GM23338 (cell line): ENCODE results near the gene ADAM8. TPM values are rescaled to one million over a fixed set of nuclear protein-coding genes. Genes with fewer than 3 reads are reported as not detected.

Experiments used
- ATAC-seq: fragments of 200-7000 bp; cut with Tn5 transposase; 3 replicates; pipeline ENCODE4 v1.9.1; 2020
- DNase-seq: peaks from one replicate; pipeline ENCODE4 v3.0.0-alpha.2; 2015; ENCODE audit warnings: low spot score
- H2AFZ ChIP-seq: fragments of 200-600 bp; sonication (generic); 2 replicates; pipeline ENCODE4 v1.8.0; 2016; ENCODE audit warnings: antibody characterized with exemption, mild to moderate bottlenecking, moderate library complexity
- H3F3A ChIP-seq: fragments of 200-600 bp; sonication (generic); replicated peaks from 2 replicates; pipeline ENCODE4 v1.8.0; 2017; ENCODE audit warnings: antibody characterized with exemption, mixed run types, low read depth
- H3K27ac ChIP-seq: fragments of 200-600 bp; sonication (generic); 2 replicates; pipeline ENCODE4 v1.6.1; 2016; ENCODE audit warnings: low read depth
- H3K27me3 ChIP-seq: fragments of 200-600 bp; sonication (generic); 2 replicates; pipeline ENCODE4 v1.8.0; 2016; ENCODE audit warnings: mild to moderate bottlenecking, mixed run types, moderate library complexity; ENCODE audit not compliant: insufficient read depth
- H3K36me3 ChIP-seq: fragments of 200-600 bp; sonication (generic); 2 replicates; pipeline ENCODE4 v1.8.0; 2016; ENCODE audit warnings: mild to moderate bottlenecking; ENCODE audit not compliant: insufficient read depth
- H3K4me1 ChIP-seq: fragments of 200-600 bp; sonication (generic); 2 replicates; pipeline ENCODE4 v1.8.0; 2016; ENCODE audit warnings: mild to moderate bottlenecking, moderate library complexity; ENCODE audit not compliant: insufficient read depth
- H3K4me2 ChIP-seq: fragments of 200-600 bp; sonication (generic); 2 replicates; pipeline ENCODE4 v1.7.1; 2017; ENCODE audit warnings: mixed run types
- H3K4me3 ChIP-seq: fragments of 200-600 bp; sonication (generic); 2 replicates; pipeline ENCODE4 v1.6.1; 2016; ENCODE audit warnings: mixed run types
- H3K79me2 ChIP-seq: fragments of 200-600 bp; sonication (generic); replicated peaks from 2 replicates; pipeline ENCODE4 v1.8.0; 2017; ENCODE audit warnings: mild to moderate bottlenecking; ENCODE audit not compliant: insufficient read depth
- H3K9me2 ChIP-seq: fragments of 200-600 bp; sonication (generic); 2 replicates; pipeline ENCODE4 v1.8.0; 2017; ENCODE audit not compliant: insufficient read depth
- H4K20me1 ChIP-seq: fragments of 200-600 bp; sonication (generic); replicated peaks from 2 replicates; pipeline ENCODE4 v1.8.0; 2017; ENCODE audit warnings: mild to moderate bottlenecking; ENCODE audit not compliant: insufficient read depth
- H3K27ac Mint-ChIP-seq: 2 replicates; pipeline ENCODE4 v1.8.0; 2020; ENCODE audit warnings: inconsistent platforms, mild to moderate bottlenecking, moderate library complexity, mixed read lengths
- H3K27me3 Mint-ChIP-seq: 3 replicates; pipeline ENCODE4 v1.8.0; 2022; ENCODE audit warnings: low read depth, mild to moderate bottlenecking, moderate library complexity, mixed read lengths, inconsistent platforms; ENCODE audit not compliant: insufficient read depth, poor library complexity
- H3K36me3 Mint-ChIP-seq: 3 replicates; pipeline ENCODE4 v1.8.0; 2021; ENCODE audit warnings: low read depth, mild to moderate bottlenecking, inconsistent platforms, moderate library complexity, mixed read lengths
- H3K4me1 Mint-ChIP-seq: 3 replicates; pipeline ENCODE4 v1.8.0; 2020; ENCODE audit warnings: mild to moderate bottlenecking, inconsistent platforms, mixed read lengths
- H3K4me3 Mint-ChIP-seq: 3 replicates; pipeline ENCODE4 v1.8.0; 2021; ENCODE audit warnings: moderate library complexity, mild to moderate bottlenecking, inconsistent platforms, mixed read lengths
- H3K9me3 Mint-ChIP-seq: 3 replicates; pipeline ENCODE4 v1.8.0; 2020; ENCODE audit warnings: moderate library complexity, mild to moderate bottlenecking, inconsistent platforms, mixed read lengths
- CREB1 ChIP-seq: fragments of 250-450 bp; sonication (Bioruptor Pico); IDR thresholded peaks from 2 replicates; pipeline ENCODE4 v1.5.0; 2020; ENCODE audit warnings: low read depth, mild to moderate bottlenecking, moderate library complexity
- EZH2 ChIP-seq: fragments of 200-600 bp; sonication (generic); IDR thresholded peaks from one replicate; pipeline ENCODE4 v1.8.0; 2017; ENCODE audit warnings: antibody characterized with exemption, mild to moderate bottlenecking, low read depth; ENCODE audit not compliant: unreplicated experiment
- JUNB ChIP-seq: IDR thresholded peaks from one replicate; pipeline ENCODE4 v1.6.1; 2016; ENCODE audit warnings: antibody characterized with exemption; ENCODE audit not compliant: unreplicated experiment
- NANOG ChIP-seq: IDR thresholded peaks from 2 replicates; pipeline ENCODE4 v1.6.1; 2016; ENCODE audit warnings: antibody characterized with exemption, borderline replicate concordance
- POLR2AphosphoS5 ChIP-seq: IDR thresholded peaks from 2 replicates; pipeline ENCODE4 v1.6.1; 2016; ENCODE audit warnings: antibody characterized with exemption, low read depth
- STAT1 ChIP-seq: IDR thresholded peaks from one replicate; pipeline ENCODE4 v1.6.1; 2016; ENCODE audit warnings: antibody characterized with exemption; ENCODE audit not compliant: unreplicated experiment
- ZNF114 ChIP-seq: fragments of 250-450 bp; sonication (Bioruptor Pico); IDR thresholded peaks from 2 replicates; pipeline ENCODE4 v1.5.0; 2020; ENCODE audit warnings: mild to moderate bottlenecking, moderate library complexity
- polyA plus RNA-seq: library from polyadenylated mRNA; unstranded; fragments of >200 nt; fragmentation: Nextera tagmentation; extraction: Ambion mirVana; gene quantifications from 2 replicates; pipeline ENCODE4 v1.2.1, GENCODE V29; 2016
- total RNA-seq: library from RNA; depleted of rRNA; stranded (reverse); fragments of >200 nt; shearing (Covaris generic); gene quantifications from 2 replicates; pipeline ENCODE4 v1.2.3, GENCODE V29; 2014
- TF ChIP-seq, protein P1 (sequence below), 2 experiments: fragments of 200-600 bp in 1 of 2; sonication (generic) in 1 of 2; conservative IDR thresholded peaks; 2 replicates each; pipeline versions ENCODE4 v1.5.1 to v1.6.1; 2016 to 2017; ENCODE audit warnings: antibody characterized with exemption in 2 of 2, low read depth in 2 of 2, mild to moderate bottlenecking in 2 of 2, moderate library complexity in 1 of 2
- TF ChIP-seq, protein P2 (sequence below): IDR thresholded peaks from 2 replicates; pipeline ENCODE4 v1.6.1; 2016; ENCODE audit warnings: antibody characterized with exemption
- TF ChIP-seq, protein P3 (sequence below): IDR thresholded peaks from one replicate; pipeline ENCODE4 v1.6.1; 2018; ENCODE audit warnings: antibody characterized with exemption; ENCODE audit not compliant: unreplicated experiment

The ADAM8 gene
- total and polyA plus RNA-seq, 2 experiments from 2014 or later: 1.9 to 5.5 TPM

DNA sequence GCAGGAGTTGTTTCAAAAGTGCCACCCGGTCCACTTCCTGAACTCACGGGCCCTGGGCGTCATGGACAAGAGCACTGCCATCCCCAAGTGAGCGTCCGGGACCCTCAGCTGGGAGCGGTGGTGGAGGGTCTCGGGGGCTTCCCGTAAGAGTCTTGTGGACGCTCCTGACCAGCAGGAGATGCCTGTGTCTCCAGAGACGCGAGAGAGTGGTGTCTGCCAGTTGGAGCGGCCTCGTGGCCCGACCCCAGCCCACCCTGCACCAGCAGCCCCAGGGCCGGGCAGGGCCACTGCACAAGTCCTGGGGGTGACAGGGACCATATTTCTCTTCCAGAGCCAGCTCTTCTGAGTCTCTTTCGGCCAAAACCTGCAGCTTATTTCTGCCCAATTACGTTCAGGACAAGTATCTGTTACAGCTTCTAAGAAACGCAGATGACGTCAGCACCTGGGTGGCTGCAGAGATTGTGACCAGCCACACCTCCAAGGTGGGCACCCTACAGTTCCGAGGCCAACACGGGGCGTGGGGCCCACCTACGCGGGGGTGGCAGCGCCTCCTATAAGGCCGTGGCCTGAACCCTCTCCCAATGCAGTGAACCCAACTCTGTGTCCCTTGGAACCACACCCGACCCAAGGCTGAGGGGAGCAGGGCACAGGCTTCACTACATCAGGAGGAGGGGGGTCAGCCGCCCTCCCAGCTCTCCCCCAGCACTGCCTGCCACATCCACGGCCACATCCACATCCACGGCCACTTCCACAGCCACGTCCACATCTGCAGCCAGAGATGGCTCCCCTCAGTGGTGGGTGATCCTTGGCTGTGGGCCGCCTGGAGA is 62.8 kb downstream of the ADAM8 start:
- H3K79me2 ChIP-seq: no peaks in the 10 kb centered on the region
- TF ChIP-seq, protein P1, sequence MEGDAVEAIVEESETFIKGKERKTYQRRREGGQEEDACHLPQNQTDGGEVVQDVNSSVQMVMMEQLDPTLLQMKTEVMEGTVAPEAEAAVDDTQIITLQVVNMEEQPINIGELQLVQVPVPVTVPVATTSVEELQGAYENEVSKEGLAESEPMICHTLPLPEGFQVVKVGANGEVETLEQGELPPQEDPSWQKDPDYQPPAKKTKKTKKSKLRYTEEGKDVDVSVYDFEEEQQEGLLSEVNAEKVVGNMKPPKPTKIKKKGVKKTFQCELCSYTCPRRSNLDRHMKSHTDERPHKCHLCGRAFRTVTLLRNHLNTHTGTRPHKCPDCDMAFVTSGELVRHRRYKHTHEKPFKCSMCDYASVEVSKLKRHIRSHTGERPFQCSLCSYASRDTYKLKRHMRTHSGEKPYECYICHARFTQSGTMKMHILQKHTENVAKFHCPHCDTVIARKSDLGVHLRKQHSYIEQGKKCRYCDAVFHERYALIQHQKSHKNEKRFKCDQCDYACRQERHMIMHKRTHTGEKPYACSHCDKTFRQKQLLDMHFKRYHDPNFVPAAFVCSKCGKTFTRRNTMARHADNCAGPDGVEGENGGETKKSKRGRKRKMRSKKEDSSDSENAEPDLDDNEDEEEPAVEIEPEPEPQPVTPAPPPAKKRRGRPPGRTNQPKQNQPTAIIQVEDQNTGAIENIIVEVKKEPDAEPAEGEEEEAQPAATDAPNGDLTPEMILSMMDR (conservative IDR thresholded peaks at IDR 0.05; ENCODE audit: low read depth in 2 of 2): no peak
- TF ChIP-seq POLR2AphosphoS5: no peak
- TF ChIP-seq JUNB: no peak
- no peak for TF ChIP-seq CREB1
- H3K36me3 Mint-ChIP-seq: peaks cover 3% of the 10 kb centered on the region; the same call in 1 of the 3 replicates

DNA sequence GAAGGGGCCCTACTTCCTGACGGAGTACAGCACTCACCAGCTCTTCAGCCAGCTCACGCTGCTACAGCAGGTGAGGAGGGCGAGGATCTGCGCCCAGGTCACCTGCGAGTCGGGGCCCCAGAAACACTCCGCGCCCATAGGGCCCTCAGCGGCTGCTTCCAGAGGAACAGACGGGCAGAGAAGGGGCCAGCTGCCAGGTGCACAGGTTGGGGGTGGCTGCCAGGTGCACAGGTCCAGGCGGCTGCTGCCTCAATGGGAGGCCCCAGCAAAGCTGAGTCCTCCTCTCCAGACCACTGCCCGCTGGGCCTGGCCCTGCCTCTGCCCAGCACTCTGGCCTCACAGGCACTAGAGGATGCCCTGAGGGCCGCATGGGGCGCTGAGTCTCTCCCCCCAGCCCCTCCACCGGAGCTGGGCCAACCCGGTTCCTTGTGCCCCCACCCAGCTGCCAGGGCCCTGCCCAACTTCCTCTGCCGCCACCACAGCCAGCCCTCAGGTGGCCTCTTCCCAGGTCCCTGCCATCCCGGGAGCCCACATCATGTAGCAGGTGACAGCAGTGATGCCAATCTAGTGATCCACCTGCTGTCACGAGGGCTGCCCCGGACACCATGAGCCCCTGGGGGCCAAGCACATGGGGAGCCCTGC is 63.7 kb downstream of the ADAM8 start:
- no peaks in the 10 kb centered on the region for H4K20me1 ChIP-seq
- Mint-ChIP-seq H3K27me3 (peaks cover 7% of the 10 kb centered on the region), H3K27ac (no peak overlapping the region), H3K36me3 (peaks cover 3% of the 10 kb centered on the region; the same call in 1 of the 3 replicates), H3K4me1 (no peaks in the 10 kb centered on the region), H3K9me3 (no peaks in the 10 kb centered on the region; the same call in 2 of the 3 replicates), H3K4me3 (no peak overlapping the region)
- no peak overlapping the region for H3K4me3 ChIP-seq
- H2AFZ ChIP-seq: no peak overlapping the region
- H3K9me2 ChIP-seq: peaks cover 4% of the 10 kb centered on the region; the same call in 1 of the 2 replicates
- H3F3A ChIP-seq: 0 out of 2 replicates have a peak, but pooled peaks cover 3% of the 10 kb centered on the region
- H3K36me3 ChIP-seq: no peaks in the 10 kb centered on the region
- ATAC-seq (no peak), DNase-seq (no peak)
- H3K27me3 ChIP-seq: no peaks in the 10 kb centered on the region
- H3K4me2 ChIP-seq: no peak overlapping the region
- H3K4me1 ChIP-seq: no peaks in the 10 kb centered on the region
- no peaks in the 10 kb centered on the region for H3K79me2 ChIP-seq
- H3K27ac ChIP-seq: no peak overlapping the region
- no peak for TF ChIP-seq EZH2
- TF ChIP-seq, protein P1 (conservative IDR thresholded peaks at IDR 0.05; ENCODE audit: low read depth in 2 of 2): no peak
- TF ChIP-seq POLR2AphosphoS5: no peak
- no peak for TF ChIP-seq JUNB
- TF ChIP-seq, protein P2, sequence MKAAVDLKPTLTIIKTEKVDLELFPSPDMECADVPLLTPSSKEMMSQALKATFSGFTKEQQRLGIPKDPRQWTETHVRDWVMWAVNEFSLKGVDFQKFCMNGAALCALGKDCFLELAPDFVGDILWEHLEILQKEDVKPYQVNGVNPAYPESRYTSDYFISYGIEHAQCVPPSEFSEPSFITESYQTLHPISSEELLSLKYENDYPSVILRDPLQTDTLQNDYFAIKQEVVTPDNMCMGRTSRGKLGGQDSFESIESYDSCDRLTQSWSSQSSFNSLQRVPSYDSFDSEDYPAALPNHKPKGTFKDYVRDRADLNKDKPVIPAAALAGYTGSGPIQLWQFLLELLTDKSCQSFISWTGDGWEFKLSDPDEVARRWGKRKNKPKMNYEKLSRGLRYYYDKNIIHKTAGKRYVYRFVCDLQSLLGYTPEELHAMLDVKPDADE: no peak
- TF ChIP-seq NANOG: no peak
- TF ChIP-seq, protein P3, sequence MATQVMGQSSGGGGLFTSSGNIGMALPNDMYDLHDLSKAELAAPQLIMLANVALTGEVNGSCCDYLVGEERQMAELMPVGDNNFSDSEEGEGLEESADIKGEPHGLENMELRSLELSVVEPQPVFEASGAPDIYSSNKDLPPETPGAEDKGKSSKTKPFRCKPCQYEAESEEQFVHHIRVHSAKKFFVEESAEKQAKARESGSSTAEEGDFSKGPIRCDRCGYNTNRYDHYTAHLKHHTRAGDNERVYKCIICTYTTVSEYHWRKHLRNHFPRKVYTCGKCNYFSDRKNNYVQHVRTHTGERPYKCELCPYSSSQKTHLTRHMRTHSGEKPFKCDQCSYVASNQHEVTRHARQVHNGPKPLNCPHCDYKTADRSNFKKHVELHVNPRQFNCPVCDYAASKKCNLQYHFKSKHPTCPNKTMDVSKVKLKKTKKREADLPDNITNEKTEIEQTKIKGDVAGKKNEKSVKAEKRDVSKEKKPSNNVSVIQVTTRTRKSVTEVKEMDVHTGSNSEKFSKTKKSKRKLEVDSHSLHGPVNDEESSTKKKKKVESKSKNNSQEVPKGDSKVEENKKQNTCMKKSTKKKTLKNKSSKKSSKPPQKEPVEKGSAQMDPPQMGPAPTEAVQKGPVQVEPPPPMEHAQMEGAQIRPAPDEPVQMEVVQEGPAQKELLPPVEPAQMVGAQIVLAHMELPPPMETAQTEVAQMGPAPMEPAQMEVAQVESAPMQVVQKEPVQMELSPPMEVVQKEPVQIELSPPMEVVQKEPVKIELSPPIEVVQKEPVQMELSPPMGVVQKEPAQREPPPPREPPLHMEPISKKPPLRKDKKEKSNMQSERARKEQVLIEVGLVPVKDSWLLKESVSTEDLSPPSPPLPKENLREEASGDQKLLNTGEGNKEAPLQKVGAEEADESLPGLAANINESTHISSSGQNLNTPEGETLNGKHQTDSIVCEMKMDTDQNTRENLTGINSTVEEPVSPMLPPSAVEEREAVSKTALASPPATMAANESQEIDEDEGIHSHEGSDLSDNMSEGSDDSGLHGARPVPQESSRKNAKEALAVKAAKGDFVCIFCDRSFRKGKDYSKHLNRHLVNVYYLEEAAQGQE: no peak
- TF ChIP-seq ZNF114 (CRISPR knock-in tag): no peak
- no peak for TF ChIP-seq CREB1
- no peak for TF ChIP-seq STAT1

More for the DNA sequence above, 62.8 kb downstream of the ADAM8 start:
- no peak overlapping the region for H3K4me3 Mint-ChIP-seq
- no peak overlapping the region for H3K4me3 ChIP-seq
- no peak for ATAC-seq
- H3K27ac ChIP-seq: no peak overlapping the region
- H3K4me1 Mint-ChIP-seq: peaks cover 3% of the 10 kb centered on the region
- H3K4me2 ChIP-seq: no peak overlapping the region
- H3K27me3 Mint-ChIP-seq: peaks cover 7% of the 10 kb centered on the region
- no peaks in the 10 kb centered on the region; the same call in 2 of the 3 replicates for H3K9me3 Mint-ChIP-seq
- 0 out of 2 replicates have a peak, but pooled peaks cover 4% of the 10 kb centered on the region for H3K4me1 ChIP-seq
- H2AFZ ChIP-seq: no peak overlapping the region
- no peak overlapping the region for H3K27ac Mint-ChIP-seq
- no peaks in the 10 kb centered on the region for H4K20me1 ChIP-seq
- no peaks in the 10 kb centered on the region for H3K36me3 ChIP-seq
- H3K9me2 ChIP-seq: peaks cover 2% of the 10 kb centered on the region; the same call in 1 of the 2 replicates
- 0 out of 2 replicates have a peak, but pooled peaks cover under 1% of the 10 kb centered on the region for H3F3A ChIP-seq
- H3K27me3 ChIP-seq: no peaks in the 10 kb centered on the region
- no peak for DNase-seq
